ENCODE measurements around the gene PPP2R2C. TPM values are rescaled to one million over a fixed set of nuclear protein-coding genes. Genes with fewer than 3 reads are reported as not detected.

PPP2R2C gene
- total RNA-seq, 2 donors from 2014 or later: 0.53 TPM; not detected in 1

DNA sequence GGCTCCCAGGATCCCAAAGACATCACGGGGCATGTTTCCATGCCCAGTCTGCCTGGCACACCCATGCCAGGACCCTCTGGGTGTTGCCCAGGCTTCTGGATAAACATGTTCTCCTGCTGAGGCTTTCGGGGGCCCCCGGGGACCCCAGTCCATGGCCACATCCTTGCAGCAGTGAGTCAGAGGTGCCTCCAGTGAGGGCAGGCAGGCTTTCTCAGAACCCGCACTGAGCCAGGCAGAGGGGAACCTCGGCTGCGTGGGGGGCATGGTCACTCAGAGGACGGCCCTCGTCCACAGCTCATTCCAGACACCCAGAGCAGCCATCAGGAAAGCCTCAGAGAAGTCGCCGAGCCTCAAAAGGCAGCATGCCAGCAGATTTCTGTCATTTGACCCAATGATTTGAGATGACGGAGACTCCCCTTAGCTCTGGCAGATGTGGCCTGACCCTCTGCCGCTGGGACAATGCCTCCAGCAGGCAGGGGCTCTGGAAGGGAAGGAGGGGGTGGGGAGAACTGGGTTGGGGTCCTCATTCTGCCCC lies 54.8 kb downstream of the PPP2R2C start:
- no peak for ATAC-seq
- intact Hi-C loops (cut with DNase I, micrococcal nuclease): no loop called here
- no peak for DNase-seq

DNA sequence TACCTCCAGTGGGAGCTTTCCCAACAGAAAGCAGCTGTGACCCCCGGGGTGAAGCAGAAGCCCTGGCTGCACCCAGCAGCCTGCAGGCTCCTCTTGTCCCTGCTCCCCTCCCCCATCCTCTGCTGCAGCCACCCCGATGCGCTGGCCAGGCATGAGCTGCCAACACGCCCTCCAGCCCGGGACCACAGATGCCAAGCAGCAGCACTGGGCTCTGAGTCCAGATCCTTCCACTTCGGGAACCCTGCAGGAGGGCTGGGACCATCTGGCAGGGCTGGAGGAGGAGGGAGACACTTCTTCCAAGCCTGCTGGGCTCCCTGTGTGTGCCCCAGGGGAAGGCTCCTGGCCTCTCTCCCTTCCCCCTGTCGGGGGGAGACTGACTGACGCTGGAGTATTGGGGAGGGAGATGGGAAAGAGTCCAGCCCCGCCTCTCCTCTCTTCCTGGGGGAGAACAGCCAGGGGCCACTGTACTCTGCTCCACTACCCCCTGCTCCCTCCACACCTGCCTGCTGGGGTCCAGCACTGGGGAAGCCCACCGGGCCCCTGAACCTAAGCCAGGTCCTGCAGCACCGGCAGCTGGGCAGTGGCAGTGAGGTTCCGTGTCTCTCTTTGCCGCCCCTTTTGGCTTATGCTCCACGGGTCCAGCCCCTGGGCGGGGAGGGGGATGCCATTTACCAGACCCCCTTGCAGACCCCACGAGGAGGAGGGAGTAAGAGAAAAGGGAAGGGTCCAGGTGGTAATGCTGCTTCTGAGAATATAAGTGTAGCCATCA lies 55.7 kb downstream of the PPP2R2C start:
- DNase-seq (no peak), ATAC-seq (no peak)
- intact Hi-C loops (cut with DNase I, micrococcal nuclease): no loop called here

DNA sequence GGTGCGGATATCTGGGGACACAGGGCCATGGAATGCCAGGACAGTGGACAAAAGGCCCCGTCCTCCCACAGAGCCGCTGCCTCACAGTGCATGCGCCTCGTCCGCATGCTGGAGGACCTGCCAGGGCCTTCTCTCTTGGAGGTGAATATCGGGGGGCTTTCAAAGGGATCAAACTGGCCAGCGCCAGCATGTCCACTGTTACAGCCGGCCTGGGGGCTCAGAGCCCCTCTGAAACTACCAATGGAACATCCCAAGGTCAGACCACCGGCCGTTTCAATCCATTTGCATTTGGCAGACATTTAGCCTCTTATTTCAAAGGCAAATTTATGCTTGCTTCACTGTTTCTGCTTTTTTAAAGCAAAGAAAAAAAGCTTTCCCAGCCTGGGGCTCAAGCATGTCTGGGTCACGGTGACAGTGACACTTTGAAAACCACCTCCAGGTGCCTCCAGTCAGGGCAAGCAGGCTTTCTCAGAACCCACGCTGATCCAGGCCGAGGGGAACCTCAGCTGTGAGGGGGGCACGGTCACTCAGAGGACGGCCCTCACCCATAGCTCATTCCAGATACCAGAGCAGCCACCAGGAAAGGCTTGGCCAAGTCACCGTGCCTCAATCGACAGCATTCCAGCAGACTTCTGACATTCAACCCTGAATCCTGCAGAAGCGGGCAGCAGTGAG lies 57.2 kb downstream of the PPP2R2C start:
- DNase-seq: no peak
- intact Hi-C loops (cut with DNase I, micrococcal nuclease): no loop called here
- ATAC-seq: no peak

DNA sequence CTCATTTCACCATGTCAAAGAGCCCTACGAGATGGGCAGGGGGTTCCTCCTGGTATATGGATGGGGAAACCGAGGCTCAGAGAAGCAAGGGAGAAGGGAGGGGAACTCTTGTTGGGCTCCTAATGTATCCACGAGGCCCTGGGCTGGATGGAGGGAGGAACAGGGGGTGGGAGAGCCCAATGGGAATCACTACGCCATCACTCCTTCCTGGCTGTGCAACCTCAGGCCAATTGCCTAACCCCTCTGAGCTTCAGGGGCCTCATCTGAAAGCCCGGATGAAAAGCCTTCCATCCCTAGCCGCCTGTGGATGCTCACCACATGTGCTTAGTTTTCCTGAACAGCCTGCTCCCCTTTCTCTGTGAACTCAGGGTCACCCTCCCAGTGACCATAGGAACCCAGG lies 57.8 kb downstream of the PPP2R2C start:
- no peak for DNase-seq
- no peak for ATAC-seq
- intact Hi-C loops (cut with DNase I, micrococcal nuclease): no loop called here

DNA sequence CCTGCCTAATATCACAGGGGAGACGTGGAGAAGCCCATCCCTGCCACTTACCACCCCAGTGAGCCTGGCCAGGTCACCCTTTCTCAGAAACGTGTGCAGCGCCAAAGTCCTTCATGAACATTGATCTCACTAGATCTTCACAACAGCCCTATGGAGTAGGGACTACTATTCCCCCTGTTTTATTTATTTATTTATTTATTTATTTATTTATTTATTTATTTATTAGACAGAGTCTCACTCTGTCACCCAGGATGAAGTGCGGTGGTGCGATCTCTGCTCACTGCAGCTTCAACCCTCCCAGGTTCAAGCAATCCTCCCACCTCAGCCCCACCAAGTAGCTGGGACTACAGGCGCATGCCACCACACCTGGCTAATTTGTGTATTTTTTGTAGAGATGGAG lies 61.8 kb downstream of the PPP2R2C start:
- intact Hi-C loops (cut with DNase I, micrococcal nuclease): no loop called here
- no peak for DNase-seq
- ATAC-seq: no peak

DNA sequence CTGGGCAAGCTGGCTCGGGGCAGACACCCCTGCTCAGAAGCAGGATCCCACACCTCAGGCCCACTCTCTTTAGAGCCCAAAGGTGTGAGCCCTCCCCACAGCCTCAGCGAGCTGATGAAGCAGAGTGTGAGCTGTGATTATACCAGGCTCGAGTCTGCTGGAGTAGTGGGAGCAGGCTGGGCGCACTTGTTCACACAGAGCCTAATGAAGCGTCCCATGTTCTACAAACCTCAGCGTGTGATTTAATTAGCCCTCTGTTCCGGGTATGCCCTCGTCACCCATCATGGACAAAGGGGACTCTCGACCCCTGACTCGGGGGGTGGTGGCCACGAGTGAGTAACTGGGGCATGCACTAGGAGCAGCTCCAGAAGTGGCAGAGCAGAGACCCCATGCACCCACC lies 62.3 kb downstream of the PPP2R2C start:
- no peak for DNase-seq
- no peak for ATAC-seq
- intact Hi-C loops (cut with DNase I, micrococcal nuclease): no loop called here

DNA sequence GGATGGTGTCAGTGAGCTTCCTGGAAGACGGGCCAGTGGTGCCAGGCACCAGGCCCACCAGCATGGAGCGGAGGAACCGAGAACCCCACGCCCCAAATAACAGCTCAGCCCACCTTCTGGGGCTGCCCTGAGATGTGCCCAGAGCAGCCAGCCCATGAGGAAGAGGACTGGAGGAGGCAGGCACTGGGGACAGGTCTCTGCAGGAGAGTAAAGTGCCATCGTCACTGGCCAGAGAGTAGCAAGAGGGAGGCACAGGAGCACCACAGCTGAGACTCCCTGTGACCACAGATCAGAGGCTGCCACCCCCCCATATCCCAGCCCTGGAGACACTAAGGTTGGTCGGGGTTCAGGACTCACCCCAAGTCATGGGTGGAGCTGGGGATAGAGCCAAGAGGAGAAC lies 63.0 kb downstream of the PPP2R2C start:
- DNase-seq (no peak), ATAC-seq (no peak)
- intact Hi-C loops (cut with DNase I, micrococcal nuclease): no loop called here

DNA sequence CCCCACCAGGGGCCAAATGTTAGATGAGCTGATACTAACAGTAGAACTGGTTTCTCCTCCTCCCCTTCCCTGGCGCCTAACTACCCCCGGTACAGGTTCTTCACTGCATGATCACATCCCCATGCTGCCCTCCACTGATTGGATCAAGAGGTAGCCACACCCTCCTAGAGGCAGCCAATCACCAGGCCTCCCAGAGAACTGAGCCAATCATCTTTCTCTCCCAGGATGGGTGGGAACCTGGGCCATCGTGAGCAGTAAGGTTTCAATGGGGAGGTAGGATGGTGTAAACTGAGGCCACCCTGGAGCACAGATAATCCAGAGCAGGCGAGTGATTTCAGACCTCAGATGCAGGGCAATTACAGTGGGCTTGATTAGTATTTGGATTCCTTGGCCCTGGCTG lies 64.2 kb downstream of the PPP2R2C start:
- no peak for DNase-seq
- ATAC-seq: no peak
- intact Hi-C loops (cut with DNase I, micrococcal nuclease): no loop called here

DNA sequence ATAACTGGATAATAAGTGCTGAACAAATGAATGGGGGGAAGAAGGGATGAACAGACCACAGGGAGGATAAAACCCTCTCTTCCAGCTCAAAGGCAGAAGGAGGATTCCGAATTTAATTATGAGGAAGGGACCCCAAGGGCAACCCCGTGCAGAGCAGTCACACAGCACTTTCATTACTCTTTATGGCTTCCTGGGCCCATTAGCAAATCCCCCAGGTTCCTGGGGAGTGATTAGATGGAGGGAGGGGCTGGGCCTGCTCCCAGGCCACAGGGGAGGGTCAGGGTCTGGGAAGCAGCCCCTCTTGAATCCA lies 67.1 kb downstream of the PPP2R2C start:
- DNase-seq (no peak), ATAC-seq (no peak)
- intact Hi-C loops (cut with DNase I, micrococcal nuclease): no loop called here

DNA sequence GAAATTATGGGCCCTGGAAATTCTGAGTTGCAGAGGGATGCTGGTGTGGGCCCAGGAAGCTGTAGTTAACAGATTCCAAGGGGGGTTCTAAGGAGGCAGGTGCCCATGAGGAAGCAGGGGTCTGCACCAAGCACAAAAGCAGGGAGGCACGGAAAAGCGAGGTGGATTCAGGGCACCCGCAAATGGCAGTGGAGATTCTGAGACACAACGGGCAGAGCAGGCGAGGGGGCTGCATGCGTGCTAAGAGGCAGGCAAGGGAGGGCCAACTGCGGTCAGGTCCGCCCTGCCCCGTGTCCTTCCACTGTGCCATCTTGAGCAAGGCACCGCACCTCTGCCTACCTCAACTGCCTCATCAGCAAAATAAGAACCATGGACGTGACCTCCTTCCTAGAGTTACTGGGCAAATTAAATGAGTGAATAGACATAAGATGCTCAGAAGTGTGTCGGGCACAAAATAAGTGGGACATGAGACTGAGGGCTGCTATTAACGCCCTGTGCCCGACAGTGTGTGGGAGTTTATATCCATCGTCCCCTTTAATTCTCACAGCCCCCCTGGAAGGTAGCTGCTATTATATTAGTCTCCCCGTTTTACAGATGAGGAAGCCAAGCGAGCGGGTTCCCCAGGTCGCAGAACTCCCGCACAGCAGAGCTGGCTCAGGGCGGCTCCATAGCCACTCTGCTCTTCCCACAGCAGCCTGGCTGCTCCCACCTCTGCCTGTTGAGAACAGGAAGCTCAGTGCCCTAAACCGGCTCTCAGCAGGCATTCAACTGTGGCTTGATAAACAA lies 67.6 kb downstream of the PPP2R2C start:
- DNase-seq: no peak
- intact Hi-C loops (cut with DNase I, micrococcal nuclease): no loop called here
- ATAC-seq: no peak

DNA sequence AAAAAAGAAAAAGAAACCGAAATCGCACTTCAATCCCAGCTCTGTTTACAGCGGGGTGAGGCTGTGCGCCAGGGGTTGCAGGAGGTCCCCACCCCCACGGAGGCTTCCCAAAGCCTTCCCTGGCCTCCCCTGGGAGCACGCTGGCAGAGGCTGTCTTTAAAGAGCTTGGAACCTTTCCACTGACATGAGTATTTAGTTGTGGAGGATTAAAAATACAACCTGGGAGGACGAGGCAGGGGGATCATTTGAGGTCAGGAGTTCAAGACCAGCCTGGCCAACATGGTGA lies 69.1 kb downstream of the PPP2R2C start:
- intact Hi-C loops (cut with DNase I, micrococcal nuclease): no loop called here
- DNase-seq (no peak), ATAC-seq (no peak)

DNA sequence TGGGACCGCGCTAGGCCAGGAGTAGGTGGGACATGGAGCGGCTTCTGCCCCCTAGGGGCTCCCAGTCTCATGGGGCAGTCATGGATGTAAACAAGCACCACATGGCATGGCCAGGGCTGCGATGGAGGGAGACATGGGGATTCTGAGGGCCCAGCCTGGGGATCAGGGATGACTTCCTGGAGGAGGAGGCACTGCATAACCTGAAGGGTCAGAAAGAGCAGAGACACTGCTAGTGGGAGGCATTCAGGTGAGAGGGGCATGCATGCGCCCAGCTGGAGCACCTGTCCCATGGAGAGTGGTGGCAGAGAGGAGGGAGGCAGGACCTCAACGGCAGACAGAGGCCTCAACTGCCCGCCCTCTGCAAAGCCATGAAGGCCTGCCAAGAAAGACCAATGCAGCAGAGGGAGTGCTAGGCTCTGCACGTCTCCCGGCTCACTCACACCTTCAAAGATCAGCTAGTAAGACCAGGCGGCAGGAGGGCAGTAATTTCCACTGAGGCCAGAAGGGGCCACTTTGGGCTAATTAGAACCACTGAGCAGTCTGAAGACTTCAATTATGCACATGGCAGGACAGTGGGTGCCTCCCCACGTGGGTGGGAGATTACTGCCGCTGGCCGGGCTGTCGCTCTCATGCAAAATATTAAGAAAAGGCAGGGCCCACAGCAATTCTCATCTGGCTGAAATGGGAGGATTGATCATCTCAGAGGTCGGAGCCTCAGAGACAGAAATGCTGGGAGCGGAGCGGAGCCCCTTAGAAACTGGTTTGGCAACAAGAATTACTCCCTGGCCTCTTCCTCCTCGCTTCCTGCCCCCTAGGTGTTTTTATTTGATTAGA lies 69.6 kb downstream of the PPP2R2C start:
- intact Hi-C loops (cut with DNase I, micrococcal nuclease): no loop called here
- DNase-seq: no peak
- no peak for ATAC-seq

DNA sequence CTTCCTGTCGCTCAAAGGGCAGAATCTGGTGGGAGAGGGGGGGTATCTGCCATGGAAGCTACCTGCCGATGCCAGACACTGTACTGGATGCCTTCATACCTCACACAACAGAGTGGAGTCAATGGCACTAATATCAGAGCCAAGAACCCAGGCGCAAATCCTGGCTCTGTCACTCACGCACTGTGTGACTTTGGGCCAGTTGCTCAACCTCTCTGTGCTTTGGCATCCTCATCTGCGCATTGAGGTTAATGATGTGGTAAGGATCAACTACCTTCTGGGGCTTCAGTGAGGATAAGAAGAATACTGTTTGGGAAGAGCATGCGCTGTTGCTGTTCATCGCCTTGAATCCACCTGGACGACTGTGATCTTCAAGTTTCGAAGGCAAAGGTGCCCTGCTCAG lies 70.6 kb downstream of the PPP2R2C start:
- intact Hi-C loops (cut with DNase I, micrococcal nuclease): no loop called here
- ATAC-seq: no peak
- DNase-seq: no peak

DNA sequence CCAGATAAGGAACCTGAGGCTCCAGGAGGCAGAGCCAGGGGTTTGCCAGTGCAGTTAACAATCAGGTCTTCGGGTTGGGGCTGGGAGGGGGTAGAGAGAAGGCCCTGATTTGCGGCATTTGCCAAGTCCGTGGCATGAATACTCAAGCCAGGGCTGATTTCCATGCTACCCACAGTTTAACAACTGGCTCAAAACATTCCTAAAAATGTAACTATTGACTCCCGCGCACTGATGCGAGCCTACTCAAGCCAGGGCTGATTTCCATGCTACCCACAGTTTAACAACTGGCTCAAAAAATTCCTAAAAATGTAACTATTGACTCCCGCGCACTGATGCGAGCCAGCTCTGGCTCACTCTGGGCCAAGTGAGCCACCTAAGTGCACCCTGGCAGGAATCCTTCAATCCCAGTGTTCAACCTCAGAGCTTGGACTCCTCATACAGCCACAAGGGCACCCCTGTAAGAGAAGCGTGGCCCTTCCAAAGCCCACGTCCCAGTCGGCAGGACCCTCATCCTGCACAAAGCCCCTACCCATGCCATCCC lies 75.6 kb downstream of the PPP2R2C start:
- no peak for ATAC-seq
- intact Hi-C loops (cut with DNase I, micrococcal nuclease): no loop called here
- no peak for DNase-seq

DNA sequence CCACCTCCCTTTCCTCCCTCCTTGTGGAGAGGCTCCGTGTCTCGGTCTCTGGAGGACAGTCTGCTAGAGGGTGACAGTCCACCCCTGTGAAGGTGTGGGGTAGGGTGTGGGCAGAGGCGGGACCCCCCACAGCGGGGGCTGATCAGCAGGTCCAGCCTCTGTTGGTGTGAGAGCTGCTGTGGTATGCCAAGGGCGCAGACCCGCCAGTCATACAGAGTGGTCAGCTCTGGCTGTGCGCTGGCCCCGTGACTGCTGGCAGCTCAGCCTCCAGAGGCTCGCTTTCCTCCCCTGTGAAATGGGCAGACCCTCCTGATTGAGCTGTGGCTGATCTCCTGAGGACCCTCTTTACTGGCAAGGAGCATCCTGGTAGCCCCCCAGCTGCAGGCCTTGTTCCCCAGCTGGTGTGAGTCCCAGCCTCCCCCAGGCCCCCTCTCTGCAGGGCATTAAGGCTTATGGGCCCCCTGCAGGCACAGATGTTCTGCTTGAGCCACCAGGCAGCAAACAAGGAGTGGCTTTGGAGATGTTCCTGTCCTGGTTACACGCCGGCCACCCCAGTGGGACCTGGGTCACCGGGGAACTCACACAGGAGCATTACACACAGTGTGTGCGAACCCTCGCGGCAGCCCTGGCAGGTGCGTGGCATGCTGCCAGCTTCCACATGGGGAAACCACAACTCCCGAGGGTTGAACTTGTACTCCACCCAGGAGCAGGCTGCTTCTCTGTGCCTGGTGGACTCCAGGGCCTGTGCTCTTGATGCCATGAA lies 76.8 kb downstream of the PPP2R2C start:
- DNase-seq (no peak), ATAC-seq (no peak)

DNA sequence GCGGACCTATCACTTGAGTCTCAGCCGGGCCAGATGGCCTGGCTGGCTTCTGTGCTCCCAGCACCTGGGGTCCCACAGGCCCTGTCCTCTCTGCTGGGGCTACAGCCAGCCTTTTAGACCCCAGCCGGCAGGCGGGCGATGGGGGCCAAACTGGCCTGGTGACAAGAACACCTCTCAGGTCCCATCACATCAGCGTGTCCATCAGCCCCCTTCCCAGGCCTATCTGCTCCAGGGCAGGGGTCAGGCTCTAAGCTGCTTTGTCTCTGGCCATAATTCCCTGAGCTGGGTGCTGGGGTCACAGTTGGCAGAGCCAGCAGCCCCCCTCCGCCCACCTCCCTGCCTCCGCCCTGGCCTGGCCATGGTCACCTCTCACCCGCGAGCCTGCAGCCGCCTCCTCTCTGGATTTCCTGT lies 77.7 kb downstream of the PPP2R2C start:
- ATAC-seq (no peak), DNase-seq (no peak)
- intact Hi-C loops (cut with DNase I, micrococcal nuclease): no loop called here

More for the DNA sequence above, 76.8 kb downstream of the PPP2R2C start:
- intact Hi-C loops (cut with DNase I, micrococcal nuclease): no loop called here

DNA sequence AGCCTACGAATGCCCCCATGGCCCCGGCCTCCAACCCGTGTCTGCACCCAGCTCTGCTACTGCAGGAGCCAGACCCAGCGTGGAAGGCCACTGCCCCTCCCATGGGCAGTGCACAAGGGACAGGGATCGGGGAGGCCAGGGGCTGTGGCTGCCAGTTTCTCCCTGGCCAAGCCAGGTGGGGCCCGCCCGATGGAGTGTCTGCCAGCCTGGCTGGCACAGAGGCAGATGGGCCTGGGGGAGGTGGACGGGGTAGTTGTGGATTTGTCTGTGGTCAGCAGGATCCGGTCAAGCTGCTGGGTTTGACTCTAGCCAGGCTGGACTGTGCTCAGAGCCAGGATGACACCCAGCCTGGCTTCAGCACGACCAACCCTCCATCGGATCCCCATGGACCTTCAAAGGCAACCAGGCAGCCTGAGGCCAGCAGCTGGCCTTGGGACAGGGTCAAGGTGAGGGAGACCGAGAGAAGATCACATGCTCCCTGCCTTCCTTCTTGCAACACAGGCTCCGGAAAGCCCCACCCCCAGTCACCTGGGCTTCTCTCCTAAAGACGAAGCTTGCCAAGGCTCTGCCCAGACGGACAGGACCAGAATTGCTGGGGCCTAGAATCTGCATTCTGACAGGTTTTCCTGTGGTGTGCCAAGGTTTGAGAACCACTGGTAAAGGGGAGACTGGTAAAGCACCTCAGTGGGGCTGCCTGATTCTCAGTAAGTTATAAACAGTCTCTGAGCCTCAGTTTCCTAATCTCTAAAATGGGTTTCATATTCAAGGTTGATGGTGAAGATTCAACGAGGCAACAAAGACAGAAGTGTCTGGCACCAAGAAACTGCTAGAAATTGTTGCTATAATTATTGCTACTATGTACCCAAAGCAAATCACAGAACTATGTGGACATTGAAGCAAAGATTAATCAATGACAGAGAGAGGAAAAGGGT lies 78.6 kb downstream of the PPP2R2C start:
- DNase-seq: no peak
- no peak for ATAC-seq
- intact Hi-C loops (cut with DNase I, micrococcal nuclease): no loop called here

Measured in left colon (tissue), 2 donors.